HepG2 (cell line): Measurements from ENCODE around the gene AP1S3. TPM values are rescaled to one million over a fixed set of nuclear protein-coding genes. Genes with fewer than 3 reads are reported as not detected.
A peak's percentile ranks its signal among the peaks of the same experiment; 100 is the strongest.

ENCODE experiments used
- ATAC-seq: fragments of 200-7000 bp; cut with Tn5 transposase; 3 replicates; pipeline ENCODE4 v1.9.1; 2020; ENCODE audit warnings: mild to moderate bottlenecking, moderate library complexity
- BruUV-seq: library from RNA; stranded (reverse); fragments of 400-500 nt; replicated peaks from 2 replicates; lab custom pipeline; 2021; lab: Mats Ljungman, UMichigan
- CTCF ChIA-PET: fragments of 300-600 bp; formaldehyde crosslinking; extraction: SDS; loops from one replicate; lab custom pipeline; 2021; ENCODE audit warnings: low total read pairs, inconsistent platforms, low intra/inter-chr PET ratio; lab: Yijun Ruan, JAX
- POLR2A ChIA-PET: fragments of 350-600 bp; sonication (Branson Sonifier 250); formaldehyde crosslinking; loops from one replicate; lab custom pipeline; 2020; ENCODE audit warnings: antibody characterized with exemption, inconsistent platforms; lab: Yijun Ruan, JAX
- DNase-seq: peaks from one replicate; pipeline ENCODE4 v3.0.0-alpha.2; 2015; ENCODE audit warnings: low spot score
- FAIRE-seq: peaks from 3 replicates; lab custom pipeline; 2011; peaks lifted over from hg19 to GRCh38; lab: Jason Lieb, UNC
- H2AFZ ChIP-seq: one replicate; pipeline ENCODE4 v1.6.1; 2011; ENCODE audit warnings: low read length, inconsistent platforms
- H3K27ac ChIP-seq: fragments of 300-600 bp; 3 replicates; pipeline ENCODE4 v1.8.0; 2011; ENCODE audit warnings: mixed run types, mild to moderate bottlenecking, mixed read lengths, low read length, inconsistent platforms; ENCODE audit not compliant: insufficient read depth; ENCODE audit errors: extremely low read length
- H3K27me3 ChIP-seq, 2 experiments: fragments of 200-600 bp in 1 of 2; 2 replicates in 1 of 2; 3 replicates in 1 of 2; pipeline versions ENCODE4 v1.6.0 to v1.8.0; 2011; ENCODE audit warnings: low read length in 2 of 2, mild to moderate bottlenecking in 2 of 2, moderate library complexity in 2 of 2, inconsistent platforms in 1 of 2; ENCODE audit not compliant: insufficient read depth in 2 of 2, control insufficient read depth in 1 of 2
- H3K36me3 ChIP-seq, 2 experiments: fragments of 200-600 bp in 1 of 2; replicated peaks in 1 of 2; 2 replicates in 1 of 2; 3 replicates in 1 of 2; pipeline versions ENCODE4 v1.5.1 to v1.8.0; 2011; ENCODE audit warnings: low read length in 2 of 2, inconsistent platforms in 1 of 2; ENCODE audit not compliant: insufficient read depth in 2 of 2, control insufficient read depth in 1 of 2
- H3K4me1 ChIP-seq: 2 replicates; pipeline ENCODE4 v1.5.1; 2012; ENCODE audit warnings: low read length, inconsistent platforms; ENCODE audit not compliant: insufficient read depth
- H3K4me2 ChIP-seq: 2 replicates; pipeline ENCODE4 v1.6.0; 2011; ENCODE audit warnings: low read depth, low read length, inconsistent platforms
- H3K4me3 ChIP-seq, 3 experiments: fragments of 200-600 bp in 1 of 3; sonication (generic), shearing (Covaris generic) in 1 of 3; replicated peaks in 1 of 3; 2 replicates each; pipeline ENCODE4 v1.5.1; 2011 to 2016; ENCODE audit warnings: low read length in 3 of 3, inconsistent platforms in 2 of 3, low read depth in 2 of 3, mild to moderate bottlenecking in 2 of 3, control low read depth in 1 of 3, mixed read lengths in 1 of 3; ENCODE audit not compliant: insufficient read depth in 1 of 3
- H3K79me2 ChIP-seq: one replicate; pipeline ENCODE4 v1.6.1; 2011; ENCODE audit warnings: low read length, inconsistent platforms; ENCODE audit not compliant: insufficient read depth
- H3K9ac ChIP-seq: 2 replicates; pipeline ENCODE4 v1.6.0; 2011; ENCODE audit warnings: mild to moderate bottlenecking, low read depth, low read length, inconsistent platforms; ENCODE audit not compliant: insufficient read depth
- H3K9me3 ChIP-seq: 2 replicates; pipeline ENCODE4 v1.5.1; 2012; ENCODE audit warnings: mild to moderate bottlenecking, low read length
- H4K20me1 ChIP-seq: 2 replicates; pipeline ENCODE4 v1.6.0; 2011; ENCODE audit warnings: inconsistent platforms, mild to moderate bottlenecking, low read length, moderate library complexity; ENCODE audit not compliant: insufficient read depth
- ATF1 ChIP-seq: IDR thresholded peaks from 2 replicates; pipeline ENCODE4 v1.6.1; 2016; ENCODE audit warnings: mild to moderate bottlenecking, control low read depth
- GATAD2A ChIP-seq: IDR thresholded peaks from 2 replicates; pipeline ENCODE4 v1.6.1; 2016
- GMEB2 ChIP-seq: IDR thresholded peaks from 2 replicates; pipeline ENCODE4 v1.6.1; 2016; ENCODE audit warnings: missing biosample characterization, missing genetic modification reagents, low read depth
- MAFF ChIP-seq: IDR thresholded peaks from 2 replicates; pipeline ENCODE4 v1.6.1; 2011; ENCODE audit warnings: low read depth, low read length, improper control_type of control experiment
- NFATC3 ChIP-seq: sonication (generic); formaldehyde crosslinking; IDR thresholded peaks from 2 replicates; pipeline ENCODE4 v1.5.1; 2020; ENCODE audit warnings: mild to moderate bottlenecking, missing genetic modification reagents
- SOX13 ChIP-seq, 3 experiments: fragments of 450-650 bp in 1 of 3; sonication (generic) in 1 of 3; formaldehyde crosslinking in 1 of 3; IDR thresholded peaks in 2 of 3; conservative IDR thresholded peaks in 1 of 3; 2 replicates each; pipeline versions ENCODE4 v1.5.0 to v1.6.1; 2016 to 2020; ENCODE audit warnings: antibody characterized with exemption in 1 of 3, mild to moderate bottlenecking in 1 of 3, missing compliant biosample characterization in 1 of 3, missing genetic modification reagents in 1 of 3, moderate library complexity in 1 of 3
- SOX6 ChIP-seq, 2 experiments: fragments of 450-650 bp in 1 of 2; sonication (generic) in 1 of 2; formaldehyde crosslinking in 1 of 2; IDR thresholded peaks; 2 replicates each; pipeline versions ENCODE4 v1.4.0 to v1.6.1; 2017 to 2020; ENCODE audit warnings: antibody characterized with exemption in 1 of 2, mild to moderate bottlenecking in 1 of 2, missing genetic modification reagents in 1 of 2
- TAF1 ChIP-seq: sonication (generic); formaldehyde crosslinking; IDR thresholded peaks from 2 replicates; pipeline ENCODE4 v1.4.0; 2020; ENCODE audit warnings: missing genetic modification reagents
- ZBTB21 ChIP-seq: sonication (generic); formaldehyde crosslinking; IDR thresholded peaks from 2 replicates; pipeline ENCODE4 v1.4.0; 2020; ENCODE audit warnings: missing genetic modification reagents
- ZNF280B ChIP-seq: sonication (generic); formaldehyde crosslinking; IDR thresholded peaks from 2 replicates; pipeline ENCODE4 v1.5.0; 2020; ENCODE audit warnings: missing genetic modification reagents, mild to moderate bottlenecking, borderline replicate concordance
- ZNF335 ChIP-seq: sonication (generic); formaldehyde crosslinking; IDR thresholded peaks from 2 replicates; pipeline ENCODE4 v1.4.0; 2020; ENCODE audit warnings: missing genetic modification reagents
- ZNF878 ChIP-seq: sonication (generic); formaldehyde crosslinking; IDR thresholded peaks from 2 replicates; pipeline ENCODE4 v1.8.1; 2023; ENCODE audit warnings: mild to moderate bottlenecking, missing genetic modification reagents, moderate library complexity
- ZUFSP ChIP-seq: sonication (generic); formaldehyde crosslinking; IDR thresholded peaks from 2 replicates; pipeline ENCODE4 v1.9.0; 2021; ENCODE audit warnings: missing genetic modification reagents, mild to moderate bottlenecking, borderline replicate concordance
- WGBS: methylation state at CpG from one replicate; pipeline ENCODE4 v1.1.6; 2017; ENCODE audit warnings: low lambda C conversion rate; 5-methylcytosine and 5-hydroxymethylcytosine counted together
- in situ Hi-C: cut with HindIII; loops from 2 replicates; pipeline ENCODE4 v1.10.0; 2017; ENCODE audit warnings: low pct_unique_long_range_greater_than_20kb; ENCODE audit not compliant: extremely low pct_ligation_motif_present
- intact Hi-C: fragments of 100-400 bp; cut with micrococcal nuclease; formaldehyde crosslinking; loops from one replicate; pipeline ENCODE4 v1.10.0; 2022; ENCODE audit not compliant: unreplicated experiment
- polyA plus RNA-seq, 8 experiments: library from polyadenylated mRNA; depleted of rRNA in 3 of 8; stranded (reverse) in 7 of 8; unstranded in 1 of 8; fragments of >200 nt; fragmentation: Illumina TruSeq in 4 of 8; extraction: Trizol in 4 of 8; gene quantifications; 2 replicates each; pipeline versions ENCODE4 v1.2.1 to v1.2.3, GENCODE V29; 2011 to 2016; ENCODE audit warnings: low read depth in 4 of 8, missing spikeins in 1 of 8, mixed read lengths in 1 of 8; ENCODE audit not compliant: insufficient read depth in 1 of 8
- total RNA-seq, 5 experiments: library from RNA; depleted of rRNA; stranded (reverse); fragments of >200 nt; fragmentation: Illumina TruSeq; extraction: Trizol; gene quantifications; 2 replicates each; pipeline ENCODE4 v1.2.3, GENCODE V29; 2016; ENCODE audit warnings: low read depth in 1 of 5
- TF ChIP-seq, protein P1 (sequence below): IDR thresholded peaks from 2 replicates; pipeline ENCODE4 v1.6.1; 2016; ENCODE audit warnings: low read depth, control low read depth

The AP1S3 gene
- total and polyA plus RNA-seq, 2 of the 13 experiments (the other 11 are each of a cell fraction or from before 2014, with no cell fraction given) = 3.0 to 16.3 TPM

- 0 out of 2 replicates have a peak, but pooled peaks have one; percentile 41 for TF ChIP-seq GATAD2A (CRISPR knock-in tag)
- no peak for TF ChIP-seq SOX6 (IDR thresholded peaks at IDR 0.05)
- TF ChIP-seq SOX6 (CRISPR knock-in tag; IDR thresholded peaks at IDR 0.05) = 0 out of 2 replicates have a peak, but pooled peaks have one; percentile 24
- TF ChIP-seq ATF1 = peak; percentile 71
- TF ChIP-seq, protein P1, sequence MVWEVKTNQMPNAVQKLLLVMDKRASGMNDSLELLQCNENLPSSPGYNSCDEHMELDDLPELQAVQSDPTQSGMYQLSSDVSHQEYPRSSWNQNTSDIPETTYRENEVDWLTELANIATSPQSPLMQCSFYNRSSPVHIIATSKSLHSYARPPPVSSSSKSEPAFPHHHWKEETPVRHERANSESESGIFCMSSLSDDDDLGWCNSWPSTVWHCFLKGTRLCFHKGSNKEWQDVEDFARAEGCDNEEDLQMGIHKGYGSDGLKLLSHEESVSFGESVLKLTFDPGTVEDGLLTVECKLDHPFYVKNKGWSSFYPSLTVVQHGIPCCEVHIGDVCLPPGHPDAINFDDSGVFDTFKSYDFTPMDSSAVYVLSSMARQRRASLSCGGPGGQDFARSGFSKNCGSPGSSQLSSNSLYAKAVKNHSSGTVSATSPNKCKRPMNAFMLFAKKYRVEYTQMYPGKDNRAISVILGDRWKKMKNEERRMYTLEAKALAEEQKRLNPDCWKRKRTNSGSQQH (CRISPR knock-in tag) = no peak
- no peak for TF ChIP-seq SOX13 (IDR thresholded peaks at IDR 0.05)
- TF ChIP-seq SOX13 (CRISPR knock-in tag; conservative IDR thresholded peaks at IDR 0.05 in 1 of 2, IDR thresholded peaks at IDR 0.05 in 1 of 2) = 0 out of 4 replicates have a peak, but pooled peaks of 1 of the 2 experiments have one; percentile 16
- TF ChIP-seq ZNF335 = 0 out of 2 replicates have a peak, but pooled peaks have one; percentile 21
- TF ChIP-seq ZBTB21 = peak; percentile 82
Observed at GRCh38 chr2:223725494-223725893, 111.9 kb downstream of the AP1S3 start (continued).

DNA sequence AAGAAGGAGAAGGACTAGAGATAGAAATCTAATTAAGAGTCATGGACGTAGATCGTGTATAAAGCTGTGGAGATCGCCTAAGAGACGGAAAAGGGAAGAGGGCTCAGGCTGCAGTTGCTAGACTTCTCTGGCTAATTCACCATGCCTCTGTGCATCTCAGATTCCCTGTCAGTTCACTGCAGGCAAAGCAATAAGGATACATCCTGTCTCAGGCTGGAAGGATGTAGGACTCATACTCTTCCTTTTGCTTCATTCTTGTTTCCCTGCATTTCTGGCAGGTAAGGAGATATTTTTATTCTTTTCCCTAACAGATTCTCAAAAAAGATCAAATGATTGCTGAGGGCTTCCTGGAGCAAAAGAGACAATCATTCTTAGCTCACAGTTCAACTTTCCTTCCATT lies 112.5 kb downstream of the AP1S3 start:
- Histone ChIP-seq H3K4me1 (peaks cover 35% of the 10 kb centered on the region), H3K4me3 (no peak overlapping the region), H3K4me2 (no peak overlapping the region), H4K20me1 (no peaks in the 10 kb centered on the region), H3K36me3 (no peaks in the 10 kb centered on the region), H2AFZ (no peak overlapping the region), H3K9me3 (no peaks in the 10 kb centered on the region), H3K9ac (no peak overlapping the region), H3K27ac (no peak overlapping the region), H3K79me2 (no peaks in the 10 kb centered on the region), H3K27me3 (no peaks in the 10 kb centered on the region)
- BruUV-seq = no TSS peak
- in situ Hi-C loops (no loop called here), intact Hi-C loops (loop anchor here (5.0 kb wide), 1 partner anchor 38 kb away; no protein-coding TSS in a partner anchor)
- FAIRE-seq (no peak), DNase-seq (no peak), ATAC-seq (no peak)
- ChIA-PET POLR2A (interaction anchor here (1.0 to 1.4 kb wide), 2 partner anchors 35 to 184 kb away, joined by 3 to 4 read pairs; no protein-coding TSS in a partner anchor), CTCF (no interaction called here)
- whole genome bisulfite sequencing = 89% methylated on average over 4 of the region's 4 CpGs
- TF ChIP-seq NFATC3 (CRISPR knock-in tag) (no peak), ZNF878 (CRISPR knock-in tag) (no peak), ZNF280B (CRISPR knock-in tag) (no peak), GMEB2 (no peak), TAF1 (CRISPR knock-in tag) (no peak), ZUFSP (CRISPR knock-in tag) (no peak), MAFF (no peak)
